Mucosa of stomach (tissue), 1 donor: ENCODE data around the gene GLDC.
"Not testable (repeated sequence)": the region's sequence is repeated elsewhere in the genome, so short reads cannot be mapped to it uniquely, and the experiment has no call there.

Source experiments
- H3K27me3 ChIP-seq: one replicate; pipeline ENCODE4 v1.7.0; 2013; ENCODE audit warnings: mild to moderate bottlenecking, low read length; ENCODE audit not compliant: control insufficient read depth, insufficient read depth
- H3K36me3 ChIP-seq: one replicate; pipeline ENCODE4 v1.7.0; 2013; ENCODE audit warnings: low read length; ENCODE audit not compliant: control insufficient read depth, insufficient read depth
- H3K4me1 ChIP-seq: one replicate; pipeline ENCODE4 v1.7.0; 2013; ENCODE audit warnings: mild to moderate bottlenecking, low read length; ENCODE audit not compliant: control insufficient read depth, insufficient read depth
- H3K4me3 ChIP-seq: one replicate; pipeline ENCODE4 v1.7.0; 2013; ENCODE audit warnings: low read length
- H3K9ac ChIP-seq: one replicate; pipeline ENCODE4 v1.7.0; 2013; ENCODE audit warnings: mild to moderate bottlenecking, low read length, moderate library complexity
- H3K9me3 ChIP-seq: one replicate; pipeline ENCODE4 v1.7.0; 2013; ENCODE audit warnings: mild to moderate bottlenecking, low read length, moderate library complexity; ENCODE audit not compliant: control insufficient read depth
- donor health status: Pancreatic carcinoma.

GLDC gene

GRCh38 chr9:6632516-6633183, 12.9 kb downstream of the GLDC start:
- H3K4me3 ChIP-seq = no peak overlapping the region
- H3K27me3 ChIP-seq = peaks cover 3% of the 10 kb centered on the region
- no peak overlapping the region for H3K9ac ChIP-seq
- H3K9me3 ChIP-seq = no peaks in the 10 kb centered on the region
- H3K4me1 ChIP-seq = no peaks in the 10 kb centered on the region
- no peaks in the 10 kb centered on the region for H3K36me3 ChIP-seq

- Histone ChIP-seq H3K9me3 (no peaks in the 10 kb centered on the region), H3K4me1 (no peaks in the 10 kb centered on the region), H3K27me3 (peaks cover 3% of the 10 kb centered on the region), H3K36me3 (no peaks in the 10 kb centered on the region), H3K9ac (no peak overlapping the region), H3K4me3 (no peak overlapping the region)
Observed at GRCh38 chr9:6631207-6631512, 14.4 kb downstream of the GLDC start.

GRCh38 chr9:6630502-6631206, 14.9 kb downstream of the GLDC start:
- Histone ChIP-seq H3K36me3 (no peaks in the 10 kb centered on the region), H3K4me3 (no peak overlapping the region), H3K4me1 (no peaks in the 10 kb centered on the region), H3K9ac (no peak overlapping the region), H3K27me3 (peaks cover 3% of the 10 kb centered on the region), H3K9me3 (no peaks in the 10 kb centered on the region)

GRCh38 chr9:6628704-6629103, 16.8 kb downstream of the GLDC start:
- Histone ChIP-seq H3K27me3 (no peaks in the 10 kb centered on the region), H3K9ac (no peak overlapping the region), H3K36me3 (no peaks in the 10 kb centered on the region), H3K9me3 (no peaks in the 10 kb centered on the region), H3K4me3 (no peak overlapping the region), H3K4me1 (no peaks in the 10 kb centered on the region)

- Histone ChIP-seq H3K36me3 (no peaks in the 10 kb centered on the region), H3K4me3 (no peak overlapping the region), H3K9me3 (no peaks in the 10 kb centered on the region), H3K27me3 (no peaks in the 10 kb centered on the region), H3K4me1 (no peaks in the 10 kb centered on the region), H3K9ac (no peak overlapping the region)
Observed at GRCh38 chr9:6625363-6625762, 20.2 kb downstream of the GLDC start.

- not testable (repeated sequence) for H3K9ac ChIP-seq, H3K27me3 ChIP-seq, H3K9me3 ChIP-seq, H3K4me1 ChIP-seq, H3K4me3 ChIP-seq, H3K36me3 ChIP-seq
Observed at GRCh38 chr9:6622784-6623183, 22.7 kb downstream of the GLDC start.

- H3K36me3 ChIP-seq = no peaks in the 10 kb centered on the region
- H3K4me1 ChIP-seq = no peaks in the 10 kb centered on the region
- H3K9ac ChIP-seq = no peak overlapping the region
- H3K4me3 ChIP-seq = no peak overlapping the region
- no peaks in the 10 kb centered on the region for H3K27me3 ChIP-seq
- H3K9me3 ChIP-seq = no peaks in the 10 kb centered on the region
Observed at GRCh38 chr9:6620796-6621195, 24.7 kb downstream of the GLDC start.

- H3K4me1 ChIP-seq = no peaks in the 10 kb centered on the region
- H3K4me3 ChIP-seq = no peak overlapping the region
- no peaks in the 10 kb centered on the region for H3K27me3 ChIP-seq
- H3K9me3 ChIP-seq = no peaks in the 10 kb centered on the region
- no peak overlapping the region for H3K9ac ChIP-seq
- H3K36me3 ChIP-seq = no peaks in the 10 kb centered on the region
Observed at GRCh38 chr9:6620353-6620752, 25.2 kb downstream of the GLDC start.

- Histone ChIP-seq H3K9ac (no peak overlapping the region), H3K4me1 (no peaks in the 10 kb centered on the region), H3K27me3 (no peaks in the 10 kb centered on the region), H3K9me3 (no peaks in the 10 kb centered on the region), H3K36me3 (no peaks in the 10 kb centered on the region), H3K4me3 (no peak overlapping the region)
Observed at GRCh38 chr9:6619909-6620308, 25.6 kb downstream of the GLDC start.

GRCh38 chr9:6616951-6617602, 28.5 kb downstream of the GLDC start:
- no peak overlapping the region for H3K4me3 ChIP-seq
- H3K27me3 ChIP-seq = no peaks in the 10 kb centered on the region
- H3K36me3 ChIP-seq = no peaks in the 10 kb centered on the region
- H3K4me1 ChIP-seq = no peaks in the 10 kb centered on the region
- no peak overlapping the region for H3K9ac ChIP-seq
- no peaks in the 10 kb centered on the region for H3K9me3 ChIP-seq

- H3K4me3 ChIP-seq = no peak overlapping the region
- H3K9ac ChIP-seq = no peak overlapping the region
- no peaks in the 10 kb centered on the region for H3K4me1 ChIP-seq
- no peaks in the 10 kb centered on the region for H3K36me3 ChIP-seq
- H3K9me3 ChIP-seq = no peaks in the 10 kb centered on the region
- no peaks in the 10 kb centered on the region for H3K27me3 ChIP-seq
Observed at GRCh38 chr9:6614489-6614888, 31.0 kb downstream of the GLDC start.

- Histone ChIP-seq H3K27me3 (no peaks in the 10 kb centered on the region), H3K9ac (no peak overlapping the region), H3K4me1 (no peaks in the 10 kb centered on the region), H3K9me3 (no peaks in the 10 kb centered on the region), H3K4me3 (no peak overlapping the region), H3K36me3 (no peaks in the 10 kb centered on the region)
Observed at GRCh38 chr9:6611865-6612264, 33.7 kb downstream of the GLDC start.
